IMR-90 (cell line): ENCODE results near the gene TAPBP. TPM values are rescaled to one million over a fixed set of nuclear protein-coding genes. Genes with fewer than 3 reads are reported as not detected.

Experiments
- ATAC-seq: fragments of 200-7000 bp; cut with Tn5 transposase; 2 replicates; pipeline ENCODE4 v1.9.1; 2020; ENCODE audit warnings: low read depth, mild to moderate bottlenecking, moderate library complexity
- BruUV-seq: library from RNA; stranded (reverse); fragments of 400-500 nt; replicated peaks from 2 replicates; lab custom pipeline; 2021; lab: Mats Ljungman, UMichigan
- CTCF ChIA-PET: fragments of 300-600 bp; formaldehyde crosslinking; extraction: SDS; loops from one replicate; lab custom pipeline; 2021; ENCODE audit warnings: antibody characterized with exemption; lab: Yijun Ruan, JAX
- POLR2A ChIA-PET: fragments of 300-600 bp; sonication (Branson Sonifier 250); formaldehyde crosslinking; loops from one replicate; lab custom pipeline; 2022; ENCODE audit warnings: antibody characterized with exemption; ENCODE audit not compliant: unreplicated experiment; lab: Charles Lee
- DNase-seq: peaks from one replicate; pipeline ENCODE4 v3.0.0; 2013
- H2AFZ ChIP-seq: replicated peaks from 2 replicates; pipeline ENCODE3; 2013; ENCODE audit warnings: low read length, mild to moderate bottlenecking; ENCODE audit not compliant: poor library complexity
- H2AK5ac ChIP-seq: 2 replicates; pipeline ENCODE4 v1.6.1; 2013; ENCODE audit warnings: low read depth, low read length, inconsistent platforms
- H2AK9ac ChIP-seq: replicated peaks from 2 replicates; pipeline ENCODE3; 2013; ENCODE audit warnings: mild to moderate bottlenecking, low read depth, low read length, moderate library complexity; ENCODE audit not compliant: poor library complexity
- H2BK120ac ChIP-seq: 2 replicates; pipeline ENCODE4 v1.6.1; 2013; ENCODE audit warnings: low read depth, low read length, inconsistent platforms
- H2BK15ac ChIP-seq: 3 replicates; pipeline ENCODE4 v1.6.1; 2013; ENCODE audit warnings: low read depth, low read length, inconsistent platforms
- H2BK20ac ChIP-seq: 2 replicates; pipeline ENCODE4 v1.6.1; 2013; ENCODE audit warnings: low read depth, mild to moderate bottlenecking, inconsistent platforms, low read length, moderate library complexity
- H2BK5ac ChIP-seq: 2 replicates; pipeline ENCODE4 v1.6.1; 2013; ENCODE audit warnings: mild to moderate bottlenecking, low read depth, low read length, inconsistent platforms; ENCODE audit not compliant: poor library complexity, severe bottlenecking
- H3K14ac ChIP-seq: replicated peaks from 2 replicates; pipeline ENCODE4 v1.6.1; 2013; ENCODE audit warnings: low read depth, low read length, inconsistent platforms
- H3K18ac ChIP-seq: 2 replicates; pipeline ENCODE4 v1.6.1; 2013; ENCODE audit warnings: low read depth, low read length, control low read depth
- H3K23ac ChIP-seq: 2 replicates; pipeline ENCODE4 v1.6.1; 2013; ENCODE audit warnings: low read depth, low read length, inconsistent platforms
- H3K27ac ChIP-seq: 2 replicates; pipeline ENCODE4 v1.5.1; 2013; ENCODE audit warnings: mild to moderate bottlenecking, control low read depth, low read length; ENCODE audit not compliant: insufficient read depth
- H3K27me3 ChIP-seq: 2 replicates; pipeline ENCODE4 v1.6.1; 2013; ENCODE audit warnings: low read length; ENCODE audit not compliant: control insufficient read depth, insufficient read depth
- H3K36me3 ChIP-seq: 2 replicates; pipeline ENCODE4 v1.6.1; 2013; ENCODE audit warnings: low read length, mixed read lengths; ENCODE audit not compliant: control insufficient read depth, insufficient read depth
- H3K4ac ChIP-seq: 2 replicates; pipeline ENCODE4 v1.6.1; 2013; ENCODE audit warnings: low read depth, low read length, inconsistent platforms
- H3K4me1 ChIP-seq: 2 replicates; pipeline ENCODE4 v1.6.1; 2013; ENCODE audit warnings: low read length, mixed read lengths; ENCODE audit not compliant: control insufficient read depth, insufficient read depth
- H3K4me2 ChIP-seq: 2 replicates; pipeline ENCODE4 v1.6.1; 2013; ENCODE audit warnings: low read depth, mild to moderate bottlenecking, control low read depth, low read length, moderate library complexity
- H3K4me3 ChIP-seq: 2 replicates; pipeline ENCODE4 v1.5.1; 2013; ENCODE audit warnings: low read depth, mild to moderate bottlenecking, control low read depth, low read length, moderate library complexity; ENCODE audit not compliant: insufficient read depth
- H3K56ac ChIP-seq: 2 replicates; pipeline ENCODE4 v1.6.1; 2013; ENCODE audit warnings: low read length, inconsistent platforms; ENCODE audit not compliant: insufficient read depth; ENCODE audit errors: extremely low read depth
- H3K79me1 ChIP-seq, 2 experiments: 2 replicates each; pipeline ENCODE4 v1.6.1; 2013; ENCODE audit warnings: low read length in 2 of 2, inconsistent platforms in 1 of 2, low read depth in 1 of 2
- H3K9ac ChIP-seq: 2 replicates; pipeline ENCODE4 v1.6.1; 2013; ENCODE audit warnings: low read depth, low read length, control low read depth
- H3K9me1 ChIP-seq: 2 replicates; pipeline ENCODE4 v1.6.1; 2013; ENCODE audit warnings: low read length, inconsistent platforms; ENCODE audit not compliant: insufficient read depth
- H3K9me3 ChIP-seq: 2 replicates; pipeline ENCODE4 v1.6.1; 2013; ENCODE audit warnings: low read length; ENCODE audit not compliant: control insufficient read depth, insufficient read depth
- H4K20me1 ChIP-seq: 2 replicates; pipeline ENCODE4 v1.6.1; 2013; ENCODE audit warnings: low read length, inconsistent platforms; ENCODE audit not compliant: insufficient read depth
- H4K5ac ChIP-seq: 2 replicates; pipeline ENCODE4 v1.6.1; 2013; ENCODE audit warnings: mild to moderate bottlenecking, low read depth, low read length, control low read depth
- H4K8ac ChIP-seq, 2 experiments: 2 replicates each; pipeline ENCODE4 v1.6.1; 2013; ENCODE audit warnings: low read depth in 2 of 2, low read length in 2 of 2, control low read depth in 1 of 2, inconsistent platforms in 1 of 2
- H4K91ac ChIP-seq: 2 replicates; pipeline ENCODE4 v1.6.1; 2013; ENCODE audit warnings: low read depth, low read length, inconsistent platforms; ENCODE audit not compliant: insufficient read depth
- CTCF ChIP-seq: conservative IDR thresholded peaks from 2 replicates; pipeline ENCODE4 v1.5.1; 2012; ENCODE audit warnings: mild to moderate bottlenecking, low read depth, low read length, improper control_type of control experiment
- MXI1 ChIP-seq: IDR thresholded peaks from 2 replicates; pipeline ENCODE4 v1.6.1; 2012; ENCODE audit warnings: low read depth, mild to moderate bottlenecking, low read length, moderate library complexity, borderline replicate concordance
- NFE2L2 ChIP-seq: fragments of 150-350 bp; IDR thresholded peaks from 2 replicates; pipeline ENCODE4 v1.6.1; 2016; ENCODE audit warnings: low read depth, mild to moderate bottlenecking, low read length
- RAD21 ChIP-seq: IDR thresholded peaks from 2 replicates; pipeline ENCODE4 v1.6.1; 2012; ENCODE audit warnings: low read length, improper control_type of control experiment
- RCOR1 ChIP-seq: IDR thresholded peaks from 2 replicates; pipeline ENCODE4 v1.6.1; 2012; ENCODE audit warnings: mild to moderate bottlenecking, low read length, improper control_type of control experiment; ENCODE audit not compliant: insufficient replicate concordance
- RFX5 ChIP-seq: IDR thresholded peaks from 2 replicates; pipeline ENCODE4 v1.8.0; 2012; ENCODE audit warnings: low read depth, mild to moderate bottlenecking, low read length, moderate library complexity
- SMC3 ChIP-seq: fragments of 150-350 bp; IDR thresholded peaks from 2 replicates; pipeline ENCODE4 v1.6.1; 2016; ENCODE audit warnings: low read depth, mild to moderate bottlenecking, antibody characterized with exemption, low read length, moderate library complexity
- WGBS, 2 experiments: methylation state at CpG; one replicate each; pipeline versions ENCODE4 v1.1.5 to v1.1.7; 2013; ENCODE audit warnings: missing lambda C conversion rate in 2 of 2; ENCODE audit not compliant: insufficient read length in 1 of 2; ENCODE audit errors: extremely low coverage in 2 of 2; 5-methylcytosine and 5-hydroxymethylcytosine counted together
- dilution Hi-C: fragments of 300-500 bp; cut with HindIII; formaldehyde crosslinking; loops from one replicate; pipeline ENCODE4 v1.14.3; 2018; ENCODE audit warnings: low sequenced_read_pairs; ENCODE audit not compliant: unreplicated experiment
- in situ Hi-C: fragments of 300-500 bp; cut with MboI; formaldehyde crosslinking; loops from 3 replicates; pipeline ENCODE4 v1.14.3; 2019; ENCODE audit warnings: low sequenced_read_pairs, inconsistent platforms, mixed read lengths
- intact Hi-C: fragments of 100-400 bp; cut with micrococcal nuclease; formaldehyde crosslinking; loops from 2 replicates; pipeline ENCODE4 v1.10.0; 2022
- polyA plus RNA-seq, 3 experiments: library from polyadenylated mRNA; depleted of rRNA; stranded (reverse); fragments of >200 nt; gene quantifications; 2 replicates each; pipeline ENCODE4 v1.2.3, GENCODE V29; 2012; ENCODE audit warnings: low replicate concordance in 1 of 3
- total RNA-seq: library from RNA; depleted of rRNA; stranded (reverse); fragments of >200 nt; gene quantifications from 2 replicates; pipeline ENCODE4 v1.2.3, GENCODE V29; 2012

The TAPBP gene
- total and polyA plus RNA-seq, 2 of the 4 experiments (the other 2 are of a cell fraction), result 13.1 to 63.3 TPM

- BruUV-seq, result no TSS peak
- no peak overlapping the region for H3K4me3 ChIP-seq
- H2AFZ ChIP-seq, result peak overlapping the region; percentile 43
- no peak overlapping the region for H4K91ac ChIP-seq
- H3K23ac ChIP-seq, result no peak overlapping the region
- H3K27me3 ChIP-seq, result no peaks in the 10 kb centered on the region
- TF ChIP-seq CTCF, result peak; percentile 83
- TF ChIP-seq SMC3, result peak; percentile 75
- TF ChIP-seq RFX5, result no peak
- TF ChIP-seq RAD21, result peak; percentile 72
- no peak for TF ChIP-seq RCOR1
- TF ChIP-seq MXI1, result no peak
- no peak for TF ChIP-seq NFE2L2
- H3K4me1 ChIP-seq, result peaks cover 6% of the 10 kb centered on the region
- peaks cover 49% of the 10 kb centered on the region for H4K20me1 ChIP-seq
- H2AK9ac ChIP-seq, result no peak overlapping the region
- no peak overlapping the region for H3K4me2 ChIP-seq
- peak; percentile 22 for ATAC-seq
- no peak overlapping the region for H3K27ac ChIP-seq
- H3K9me1 ChIP-seq, result no peaks in the 10 kb centered on the region
- peak; percentile 64 for DNase-seq
- no peak overlapping the region for H3K56ac ChIP-seq
- no peak overlapping the region for H3K9ac ChIP-seq
- no peak overlapping the region for H2BK5ac ChIP-seq
- no peaks in the 10 kb centered on the region for H3K9me3 ChIP-seq
- POLR2A ChIA-PET, result interaction anchor here (0.5 kb wide), 1 partner anchor 9 kb away, joined by 3 read pairs; the partner anchor contains the start of gene WDR46
- no peak overlapping the region for H4K5ac ChIP-seq
- H2BK15ac ChIP-seq, result no peak overlapping the region
- no peak overlapping the region for H3K4ac ChIP-seq
- no peak overlapping the region for H2BK20ac ChIP-seq
- no peak overlapping the region for H2AK5ac ChIP-seq
- no peak overlapping the region for H4K8ac ChIP-seq
- intact Hi-C loops, result no loop called here
- no peak overlapping the region for H3K18ac ChIP-seq
- H3K79me1 ChIP-seq, result peaks cover 13 to 37% of the 10 kb centered on the region in 2 experiments; a peak in 3 of 4 replicates
- H3K14ac ChIP-seq, result no peak overlapping the region
- WGBS, 2 experiments, result no CpG with 5 or more reads among the region's 5 CpGs
- CTCF ChIA-PET, result interaction anchor here (0.6 kb wide), 1 partner anchor 21 kb away, joined by 5 read pairs; no protein-coding TSS in a partner anchor
- in situ Hi-C loops, result no loop called here
- no peak overlapping the region for H2BK120ac ChIP-seq
- H3K36me3 ChIP-seq, result peaks cover 60% of the 10 kb centered on the region
- dilution Hi-C loops, result no loop called here
Measured at GRCh38 chr6:33279971-33280511, 33.8 kb downstream of the TAPBP start.
